ENCODE data around the gene RADIL. TPM values are rescaled to one million over a fixed set of nuclear protein-coding genes. Genes with fewer than 3 reads are reported as not detected.

The RADIL gene
- total RNA-seq, 1 donor from 2014 or later: 0.86 TPM

DNA sequence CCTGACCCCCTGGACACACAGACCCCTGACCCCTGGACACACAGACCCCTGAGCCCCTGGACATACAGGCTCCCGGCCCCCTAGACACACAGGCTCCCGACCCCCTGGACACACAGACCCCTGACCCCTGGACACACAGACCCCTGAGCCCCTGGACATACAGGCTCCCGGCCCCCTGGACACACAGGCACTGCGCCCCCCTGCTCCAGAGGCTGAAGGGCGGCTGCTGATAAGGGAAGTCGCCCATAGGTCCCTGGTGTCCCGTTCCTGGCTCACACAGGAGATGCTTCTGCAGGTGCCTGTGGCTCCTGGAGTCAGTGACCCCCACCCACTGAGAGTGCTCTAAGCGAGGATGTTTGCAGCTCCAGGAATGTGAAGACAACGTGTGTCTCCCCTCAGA, 111.8 kb downstream of the RADIL start:
- no peak overlapping the region for H3K9ac ChIP-seq (ENCODE audit: low read length)
- peaks cover 31% of the 10 kb centered on the region for H4K20me1 ChIP-seq (ENCODE audit: insufficient read depth, low read length)
- peaks cover 17% of the 10 kb centered on the region for H3K79me2 ChIP-seq (ENCODE audit: insufficient read depth, low read length)
- no peak for FAIRE-seq
- Mint-ChIP-seq H3K9me3 (ENCODE audit: unreplicated experiment) (no peaks in the 10 kb centered on the region), H3K36me3 (ENCODE audit: low read depth, unreplicated experiment) (peaks cover 9% of the 10 kb centered on the region), H3K27me3 (ENCODE audit: low read depth, unreplicated experiment) (no peaks in the 10 kb centered on the region), H3K4me3 (ENCODE audit: unreplicated experiment) (no peak overlapping the region), H3K4me1 (ENCODE audit: low read depth, unreplicated experiment) (peaks cover 4% of the 10 kb centered on the region), H3K27ac (ENCODE audit: unreplicated experiment) (no peak overlapping the region)
- H3K4me1 ChIP-seq (ENCODE audit: insufficient read depth, low read length): peaks cover 13% of the 10 kb centered on the region
- no peaks in the 10 kb centered on the region for H3K27me3 ChIP-seq (ENCODE audit: insufficient read depth, low read length)
- H3K27ac ChIP-seq (ENCODE audit: low read depth, low read length): no peak overlapping the region
- no peak for DNase-seq (ENCODE audit: low read depth)
- no peak overlapping the region for H3K4me2 ChIP-seq (ENCODE audit: low read length)
- H2AFZ ChIP-seq (ENCODE audit: low read depth, low read length): no peak overlapping the region
- no peaks in the 10 kb centered on the region for H3K9me3 ChIP-seq (ENCODE audit: insufficient read depth, low read depth, low read length)
- no peak for TF ChIP-seq CTCF (IDR thresholded peaks at IDR 0.05; ENCODE audit: insufficient read depth, low read depth, low read length)
- no peak for TF ChIP-seq EZH2 (IDR thresholded peaks at IDR 0.05; ENCODE audit: insufficient read depth, low read length)
- H3K36me3 ChIP-seq (ENCODE audit: insufficient read depth, low read length): peaks cover 5% of the 10 kb centered on the region
- no peak overlapping the region for H3K4me3 ChIP-seq (ENCODE audit: insufficient read depth, low read depth, low read length)

- H3K79me2 ChIP-seq (ENCODE audit: insufficient read depth, low read length): peaks cover 8% of the 10 kb centered on the region
- no peak overlapping the region for H3K4me2 ChIP-seq (ENCODE audit: low read length)
- no peaks in the 10 kb centered on the region for H3K27me3 ChIP-seq (ENCODE audit: insufficient read depth, low read length)
- no peaks in the 10 kb centered on the region for H3K27me3 Mint-ChIP-seq (ENCODE audit: low read depth, unreplicated experiment)
- TF ChIP-seq EZH2 (IDR thresholded peaks at IDR 0.05; ENCODE audit: insufficient read depth, low read length) (no peak), CTCF (IDR thresholded peaks at IDR 0.05; ENCODE audit: insufficient read depth, low read depth, low read length) (no peak)
- H3K9me3 ChIP-seq (ENCODE audit: insufficient read depth, low read depth, low read length): no peaks in the 10 kb centered on the region
- peaks cover 4% of the 10 kb centered on the region for H3K4me1 Mint-ChIP-seq (ENCODE audit: low read depth, unreplicated experiment)
- FAIRE-seq: no peak
- no peak overlapping the region for H3K27ac Mint-ChIP-seq (ENCODE audit: unreplicated experiment)
- no peaks in the 10 kb centered on the region for H3K9me3 Mint-ChIP-seq (ENCODE audit: unreplicated experiment)
- peaks cover 5% of the 10 kb centered on the region for H3K36me3 ChIP-seq (ENCODE audit: insufficient read depth, low read length)
- H3K4me1 ChIP-seq (ENCODE audit: insufficient read depth, low read length): peaks cover 6% of the 10 kb centered on the region
- no peak overlapping the region for H2AFZ ChIP-seq (ENCODE audit: low read depth, low read length)
- no peak overlapping the region for H3K4me3 ChIP-seq (ENCODE audit: insufficient read depth, low read depth, low read length)
- DNase-seq (ENCODE audit: low read depth): no peak
- H3K36me3 Mint-ChIP-seq (ENCODE audit: low read depth, unreplicated experiment): peaks cover 9% of the 10 kb centered on the region
- H3K4me3 Mint-ChIP-seq (ENCODE audit: unreplicated experiment): no peak overlapping the region
- H3K27ac ChIP-seq (ENCODE audit: low read depth, low read length): no peak overlapping the region
- H4K20me1 ChIP-seq (ENCODE audit: insufficient read depth, low read length): peaks cover 39% of the 10 kb centered on the region
- no peak overlapping the region for H3K9ac ChIP-seq (ENCODE audit: low read length)
Measured at GRCh38 chr7:4770886-4771285, 112.6 kb downstream of the RADIL start.

- peaks cover 12% of the 10 kb centered on the region for H3K36me3 Mint-ChIP-seq (ENCODE audit: low read depth, unreplicated experiment)
- Histone ChIP-seq H3K4me2 (ENCODE audit: low read length) (no peak overlapping the region), H3K79me2 (ENCODE audit: insufficient read depth, low read length) (peaks cover 4% of the 10 kb centered on the region), H3K9ac (ENCODE audit: low read length) (no peak overlapping the region), H3K9me3 (ENCODE audit: insufficient read depth, low read depth, low read length) (no peaks in the 10 kb centered on the region), H3K27ac (ENCODE audit: low read depth, low read length) (no peak overlapping the region), H3K4me1 (ENCODE audit: insufficient read depth, low read length) (peaks cover 5% of the 10 kb centered on the region), H4K20me1 (ENCODE audit: insufficient read depth, low read length) (peaks cover 50% of the 10 kb centered on the region), H3K27me3 (ENCODE audit: insufficient read depth, low read length) (no peaks in the 10 kb centered on the region), H2AFZ (ENCODE audit: low read depth, low read length) (no peak overlapping the region), H3K36me3 (ENCODE audit: insufficient read depth, low read length) (peaks cover 5% of the 10 kb centered on the region), H3K4me3 (ENCODE audit: insufficient read depth, low read depth, low read length) (no peak overlapping the region)
- H3K27me3 Mint-ChIP-seq (ENCODE audit: low read depth, unreplicated experiment): no peaks in the 10 kb centered on the region
- DNase-seq (ENCODE audit: low read depth) (peak; percentile 29), FAIRE-seq (no peak)
- H3K4me3 Mint-ChIP-seq (ENCODE audit: unreplicated experiment): no peak overlapping the region
- peaks cover 2% of the 10 kb centered on the region for H3K4me1 Mint-ChIP-seq (ENCODE audit: low read depth, unreplicated experiment)
- H3K27ac Mint-ChIP-seq (ENCODE audit: unreplicated experiment): no peak overlapping the region
- TF ChIP-seq EZH2 (IDR thresholded peaks at IDR 0.05; ENCODE audit: insufficient read depth, low read length): no peak
- no peaks in the 10 kb centered on the region for H3K9me3 Mint-ChIP-seq (ENCODE audit: unreplicated experiment)
Measured at GRCh38 chr7:4769761-4770160, 113.8 kb downstream of the RADIL start.
